Right renal pelvis (tissue), 4 donors: ENCODE measurements around the gene SLC35A2. TPM values are rescaled to one million over a fixed set of nuclear protein-coding genes. Genes with fewer than 3 reads are reported as not detected.

Experiments
- DNase-seq, 4 donors: peaks; one replicate each; pipeline ENCODE4 v3.0.0-alpha.2; 2013; ENCODE audit warnings: low read depth in 4 of 4, low spot score in 3 of 4, missing footprints in 1 of 4
- polyA plus RNA-seq, 4 donors: library from polyadenylated mRNA; unstranded; fragments of 120-200 nt; gene quantifications; one replicate each; pipeline ENCODE4 v1.2.1, GENCODE V29; 2013; ENCODE audit not compliant: insufficient read length in 4 of 4

SLC35A2 gene
- 10 to 100 TPM; 34.2 to 36.6 (median 35.9) TPM for polyA plus RNA-seq

DNA sequence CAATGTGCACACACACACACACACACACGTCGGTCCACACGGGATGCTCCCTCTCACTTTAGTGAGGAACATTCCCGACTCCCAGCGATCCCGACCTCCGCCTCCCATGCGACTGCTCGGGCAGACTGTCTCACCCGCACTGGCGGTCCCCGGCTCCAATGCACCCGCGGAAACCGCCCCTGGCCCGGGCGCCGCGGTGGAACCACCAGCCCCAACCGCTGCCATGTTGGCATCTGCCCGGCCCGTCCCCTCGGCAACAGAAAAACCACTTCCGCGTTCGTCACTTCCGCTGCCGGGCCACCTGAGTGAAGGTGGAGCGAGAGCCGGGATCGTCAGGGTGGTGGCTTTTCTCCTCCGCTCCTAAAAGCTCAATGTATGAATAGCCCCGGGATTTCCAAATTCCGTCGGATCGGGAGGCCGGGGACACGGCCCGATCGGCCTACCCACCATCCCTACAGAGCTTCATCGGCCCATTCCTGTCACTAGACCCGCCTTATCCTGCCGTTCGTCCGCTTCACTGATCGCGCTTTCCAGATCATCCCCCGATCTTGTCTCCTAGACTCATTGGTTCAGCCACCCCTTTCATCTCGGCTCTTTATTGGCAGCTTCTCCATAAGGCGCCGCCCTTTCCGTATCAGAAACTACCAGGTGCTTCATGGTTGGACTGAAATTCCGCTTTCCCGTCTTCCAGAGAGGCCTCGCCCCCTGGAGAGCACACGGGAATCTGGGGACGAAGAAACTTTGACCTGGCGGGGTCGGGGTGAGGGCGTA lies at the start of gene SLC35A2:
SLC35A2 (minus strand) TSS at position 235 of the 771 bp plus-strand sequence; CDS start at position 225, 10 bp downstream.
- DNase-seq: peak in 1 of 4 donors; percentile 52

DNA sequence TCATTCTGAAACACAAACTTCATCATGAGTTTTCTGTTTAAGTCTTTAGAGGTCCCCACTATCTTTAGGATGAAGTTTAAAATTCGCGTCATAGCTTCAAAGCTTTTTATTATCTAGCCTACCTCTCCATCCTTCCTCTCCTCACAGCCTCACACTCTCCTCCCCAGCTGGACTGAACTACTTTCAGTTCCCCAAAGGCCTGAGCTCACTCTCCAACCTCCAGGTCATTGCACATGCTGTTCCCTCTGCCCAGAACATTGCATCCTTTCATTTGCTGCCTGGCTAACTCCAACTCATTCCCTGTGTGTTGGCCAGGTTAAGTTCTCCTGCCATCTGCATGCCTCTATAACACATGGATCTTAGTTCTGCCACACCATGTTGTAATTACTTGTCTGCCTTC lies 48.8 kb upstream of the SLC35A2 start:
- DNase-seq: no peak

DNA sequence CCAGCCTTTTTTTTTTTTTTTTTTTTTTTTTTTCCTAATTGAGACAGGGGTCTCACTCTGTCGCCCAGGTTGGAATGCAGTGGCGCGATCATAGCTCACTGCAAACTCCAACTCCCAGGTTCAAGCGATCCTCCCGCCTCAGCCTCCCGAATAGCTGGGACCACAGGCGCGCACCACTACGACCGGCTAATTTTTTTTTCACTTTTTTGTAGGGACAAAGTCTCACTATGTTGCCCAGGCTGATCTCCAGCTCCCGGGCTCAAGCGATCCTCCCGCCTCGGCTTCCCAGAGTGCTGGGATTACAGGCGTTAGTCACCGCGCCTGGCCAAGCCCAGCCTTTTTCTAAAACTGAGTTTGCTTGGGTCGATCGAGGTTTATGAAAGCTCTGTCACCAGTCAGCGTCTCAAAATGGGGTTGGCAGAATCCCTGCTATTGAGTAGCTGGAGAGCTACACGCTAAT lies 47.2 kb upstream of the SLC35A2 start:
- no peak for DNase-seq

DNA sequence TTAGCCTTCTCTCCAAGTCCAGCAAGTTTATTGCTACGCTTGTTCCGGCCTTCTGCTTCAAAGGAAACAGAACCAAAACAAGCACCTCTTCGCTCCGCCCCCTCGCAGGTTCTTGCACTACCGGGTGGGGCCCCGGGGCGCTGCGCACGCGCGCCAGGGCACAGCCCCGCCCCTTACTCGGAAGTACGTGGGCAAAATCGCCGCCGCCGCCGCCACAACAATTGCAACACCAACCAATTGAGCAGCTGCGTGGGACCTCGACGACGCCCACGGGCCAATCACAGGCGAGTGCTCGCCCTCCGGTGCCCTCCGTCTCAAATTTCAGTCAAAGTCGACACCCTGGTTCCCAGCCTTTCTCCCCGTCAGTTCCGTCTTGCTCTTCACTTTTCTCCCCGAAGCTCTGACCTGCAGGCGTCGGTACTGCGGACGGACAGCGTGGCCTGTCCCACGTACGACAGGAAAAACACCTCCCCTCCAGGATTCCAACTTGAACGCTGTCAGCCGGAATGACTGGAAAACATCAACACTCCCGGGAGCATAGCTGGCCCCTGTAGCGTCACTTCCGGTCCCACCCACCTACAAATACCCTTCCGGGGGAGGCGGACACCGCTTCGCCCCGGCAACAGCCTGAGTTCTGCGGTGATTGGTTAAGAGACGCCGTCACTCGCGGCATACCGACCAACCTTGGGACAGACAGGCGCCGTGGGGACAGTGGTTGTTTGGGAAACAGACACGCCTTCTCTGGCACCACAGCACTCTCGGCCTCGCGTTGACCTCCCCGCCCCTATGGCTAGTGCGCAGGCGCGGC lies 46.6 kb upstream of the SLC35A2 start:
- peak; percentile 89 to 92 (median 91) for DNase-seq

DNA sequence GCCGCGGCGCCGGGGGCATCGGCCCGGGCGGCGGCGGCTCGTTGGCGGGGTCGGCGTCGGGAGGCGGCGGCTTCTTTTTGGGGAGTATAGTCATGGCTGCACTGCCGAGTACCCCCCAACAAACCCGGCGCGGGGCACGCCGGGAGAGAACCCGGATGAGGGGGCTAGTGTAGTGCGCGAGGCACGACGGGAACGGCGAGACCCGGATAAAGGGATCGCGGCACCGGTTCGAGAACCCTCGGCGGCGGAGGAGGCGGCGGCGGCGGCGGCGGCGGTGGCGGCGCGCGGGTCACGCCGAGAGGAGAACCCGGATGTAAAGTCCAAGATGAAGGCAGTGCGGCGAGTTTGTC lies 46.0 kb upstream of the SLC35A2 start, which contains the start of gene OTUD5:
OTUD5 (minus strand) TSS at position 131 of the 350 bp plus-strand sequence; CDS start at position 94, 37 bp downstream.
- peak in 1 of 4 donors; percentile 24 for DNase-seq

DNA sequence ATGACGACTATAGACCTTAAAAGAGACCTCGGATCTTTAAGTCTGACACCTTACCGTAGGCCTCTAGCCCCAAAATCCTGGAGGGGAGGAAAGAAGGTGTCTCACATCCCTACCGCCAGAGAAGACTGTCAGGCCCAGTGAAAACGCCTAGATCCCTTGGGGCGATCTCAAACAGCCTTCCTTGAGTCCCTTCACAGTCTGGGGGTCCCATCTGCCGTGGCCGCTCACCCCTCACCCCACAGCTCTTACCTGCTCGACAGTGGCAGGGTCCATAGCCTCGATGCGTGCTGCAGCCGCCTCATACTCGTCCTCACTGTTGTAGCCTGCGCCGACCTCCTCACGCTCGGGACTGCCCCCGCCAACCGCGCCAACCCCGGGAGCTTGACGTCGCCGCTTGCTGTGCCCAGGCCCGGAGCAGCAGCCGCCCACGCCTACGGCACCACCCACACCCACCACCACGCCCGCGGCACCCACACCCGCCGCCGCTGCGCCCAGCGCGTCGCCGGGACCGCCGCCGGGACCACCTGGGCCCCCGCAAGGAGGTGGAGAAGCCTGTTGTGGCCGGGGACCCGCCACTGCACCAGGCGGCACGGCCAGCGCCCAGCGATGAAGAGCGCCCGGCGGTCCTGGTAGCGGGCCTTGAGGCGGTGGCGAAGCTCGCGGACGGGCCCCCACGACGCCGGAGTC lies 45.4 kb upstream of the SLC35A2 start:
- DNase-seq: no peak

DNA sequence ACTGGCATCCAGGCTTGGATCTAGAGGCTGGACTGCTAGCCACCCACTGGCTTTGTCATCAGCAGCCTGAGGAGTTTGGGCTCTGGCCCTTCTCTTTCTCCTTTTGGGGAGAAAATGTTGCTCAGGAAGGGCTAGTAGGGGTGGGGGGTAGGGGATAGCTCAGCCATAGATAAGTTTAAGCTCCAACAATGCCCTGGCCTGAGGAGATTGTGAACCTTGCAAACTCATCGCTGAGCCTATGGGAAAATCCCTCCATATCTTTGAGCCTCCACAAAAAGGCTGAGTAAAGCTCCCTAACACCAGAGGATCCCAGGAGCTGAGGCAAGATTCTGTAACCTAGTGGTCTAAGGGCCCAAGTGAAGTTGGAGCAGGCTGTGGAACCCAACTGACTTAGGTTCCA lies 37.1 kb upstream of the SLC35A2 start:
- DNase-seq: no peak

DNA sequence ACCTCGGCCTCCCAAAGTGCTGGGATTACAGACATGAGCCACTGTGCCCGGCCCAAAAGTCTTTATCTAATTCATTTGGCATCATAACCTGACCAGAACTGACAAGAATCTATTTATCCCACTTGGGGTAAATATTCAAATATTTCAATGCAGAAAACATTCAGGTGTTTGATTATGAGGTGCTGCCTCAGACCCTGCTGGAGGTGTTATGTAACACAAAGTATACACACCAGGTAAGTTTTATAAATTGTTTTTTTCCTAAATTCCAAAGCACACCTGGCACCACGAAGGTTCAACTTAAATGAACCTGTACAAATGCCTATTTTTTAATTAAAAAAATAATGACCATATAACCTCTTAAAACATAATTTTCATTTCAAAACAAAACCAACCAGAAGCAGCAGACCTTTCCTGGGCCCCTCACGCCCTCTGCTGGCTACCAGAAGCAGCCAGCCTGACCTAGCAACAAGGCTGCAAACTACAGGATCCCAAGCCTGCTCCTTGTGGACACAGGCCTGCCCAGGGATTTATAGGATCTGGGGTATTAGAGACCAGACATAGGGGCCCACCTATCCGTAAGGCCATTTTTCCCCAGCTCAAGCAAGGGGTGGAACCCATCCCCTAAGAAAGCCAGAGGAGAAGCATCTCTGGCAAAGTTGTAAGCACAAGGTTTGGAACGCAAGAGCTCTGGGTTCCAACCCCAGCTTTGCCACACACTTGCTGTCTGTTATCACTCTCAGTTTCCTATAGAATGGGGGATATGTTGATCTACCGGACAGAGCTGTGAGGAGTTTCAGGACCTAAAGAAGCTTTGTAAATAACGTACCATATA lies 34.3 kb upstream of the SLC35A2 start:
- peak in 1 of 4 donors; percentile 5 for DNase-seq

DNA sequence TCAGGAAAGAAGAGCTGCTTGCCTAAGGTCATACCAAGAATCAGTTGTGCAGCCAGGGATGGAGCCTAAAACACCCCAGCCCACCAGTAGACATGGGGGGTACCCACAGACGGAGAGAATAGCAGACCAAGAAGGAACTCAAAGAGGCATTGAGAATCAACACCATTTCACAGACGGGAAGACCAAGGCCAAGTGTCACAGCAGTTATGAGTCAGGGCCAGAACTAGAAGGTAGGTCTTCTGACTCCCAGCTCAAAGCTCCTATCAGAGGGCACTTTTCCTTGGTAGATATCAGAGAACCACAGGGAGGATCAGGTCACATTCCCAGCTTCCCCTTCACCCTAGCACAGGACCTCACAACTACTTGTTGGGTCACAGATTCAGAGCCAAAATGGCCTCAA lies 31.4 kb upstream of the SLC35A2 start:
- DNase-seq: no peak

DNA sequence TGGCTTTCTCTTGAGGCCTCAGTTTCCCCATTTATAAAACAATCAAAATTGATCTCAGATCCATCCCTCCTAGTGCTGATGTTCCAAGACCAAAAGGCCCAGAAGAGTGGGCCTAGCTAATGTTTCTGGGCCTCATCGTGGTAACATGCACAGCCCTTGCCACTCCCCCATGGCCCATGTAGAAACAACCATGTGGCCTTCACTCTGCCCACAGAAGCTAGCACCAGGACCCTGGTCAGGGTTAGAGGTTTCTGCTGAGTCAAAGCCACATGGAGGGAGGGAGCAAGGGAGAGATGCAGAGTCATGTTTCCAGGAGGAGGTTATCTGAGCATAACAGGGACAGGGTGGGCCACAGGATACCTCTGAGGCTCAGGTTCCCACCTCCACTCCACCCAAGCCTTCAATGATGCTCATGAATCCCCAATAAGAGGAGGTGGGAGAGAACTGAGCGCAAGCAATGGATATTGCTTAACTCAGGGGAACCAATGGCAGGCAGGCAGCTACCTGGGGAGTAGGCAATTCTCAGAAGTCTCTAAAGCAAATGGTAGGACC lies 29.0 kb upstream of the SLC35A2 start:
- no peak for DNase-seq

DNA sequence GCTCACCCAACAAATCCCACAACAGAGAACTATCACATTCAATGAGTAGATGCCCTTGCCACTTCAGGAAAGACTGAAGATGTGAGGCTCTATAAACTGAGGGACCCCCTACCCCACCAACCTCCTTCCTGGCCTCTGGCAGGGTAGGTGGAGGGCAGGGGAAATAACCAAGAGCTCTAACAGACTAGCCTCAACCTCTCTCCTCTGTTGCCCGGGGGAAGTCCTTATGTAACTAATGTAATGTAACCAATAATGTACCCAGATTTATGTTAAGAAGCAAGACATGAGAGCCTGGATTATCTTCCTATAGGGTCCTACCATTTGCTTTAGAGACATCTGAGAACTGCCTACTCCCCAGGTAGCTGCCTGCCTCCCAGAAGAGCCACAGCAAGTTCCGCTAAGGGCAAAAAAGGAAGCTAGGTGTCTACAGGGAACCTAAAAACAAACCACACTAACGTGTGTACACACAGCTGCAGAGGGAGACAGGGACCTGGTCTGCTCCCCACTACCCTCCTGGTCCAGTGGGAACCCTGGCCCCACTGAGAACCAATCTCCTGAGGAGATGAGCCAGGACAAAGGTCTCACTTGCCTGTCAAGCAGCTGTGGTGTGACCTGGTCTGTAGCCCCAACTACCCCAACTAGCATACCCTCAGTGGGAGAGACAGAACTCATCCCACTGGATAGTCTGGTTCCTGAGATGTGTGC lies 28.2 kb upstream of the SLC35A2 start:
- no peak for DNase-seq

DNA sequence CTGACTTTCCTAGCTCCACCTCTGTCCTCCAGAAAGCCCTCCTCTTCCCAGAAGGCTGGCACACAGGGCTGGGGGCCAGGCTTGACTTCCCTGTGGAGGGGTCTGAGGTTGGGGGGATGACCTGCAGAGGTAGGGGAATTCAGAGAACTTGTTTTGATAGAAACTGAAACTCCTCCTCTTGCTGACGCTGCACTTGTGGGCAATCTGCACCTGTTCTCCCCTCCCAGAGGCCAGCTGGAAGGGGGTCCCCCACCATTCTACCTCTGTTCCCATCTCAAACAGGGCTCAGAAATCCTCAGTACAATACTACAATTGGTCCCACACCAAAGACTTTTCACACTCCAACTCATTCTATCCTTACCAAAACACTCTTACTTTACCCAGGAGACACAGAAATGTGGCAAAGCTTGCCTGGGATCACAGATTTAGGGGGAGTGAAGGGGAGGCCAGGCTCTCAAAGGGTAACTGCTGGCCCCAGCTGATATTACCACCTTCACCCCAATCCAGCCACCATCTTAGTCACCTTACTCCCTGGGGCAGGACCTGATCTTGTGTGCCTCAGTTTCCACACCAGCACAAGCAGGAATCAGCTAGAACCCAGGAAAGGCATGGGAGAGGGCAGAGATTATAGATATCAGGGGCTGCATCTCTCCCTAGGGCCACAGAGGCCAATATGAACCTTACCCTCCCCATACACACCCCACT lies 27.4 kb upstream of the SLC35A2 start:
- DNase-seq: no peak

DNA sequence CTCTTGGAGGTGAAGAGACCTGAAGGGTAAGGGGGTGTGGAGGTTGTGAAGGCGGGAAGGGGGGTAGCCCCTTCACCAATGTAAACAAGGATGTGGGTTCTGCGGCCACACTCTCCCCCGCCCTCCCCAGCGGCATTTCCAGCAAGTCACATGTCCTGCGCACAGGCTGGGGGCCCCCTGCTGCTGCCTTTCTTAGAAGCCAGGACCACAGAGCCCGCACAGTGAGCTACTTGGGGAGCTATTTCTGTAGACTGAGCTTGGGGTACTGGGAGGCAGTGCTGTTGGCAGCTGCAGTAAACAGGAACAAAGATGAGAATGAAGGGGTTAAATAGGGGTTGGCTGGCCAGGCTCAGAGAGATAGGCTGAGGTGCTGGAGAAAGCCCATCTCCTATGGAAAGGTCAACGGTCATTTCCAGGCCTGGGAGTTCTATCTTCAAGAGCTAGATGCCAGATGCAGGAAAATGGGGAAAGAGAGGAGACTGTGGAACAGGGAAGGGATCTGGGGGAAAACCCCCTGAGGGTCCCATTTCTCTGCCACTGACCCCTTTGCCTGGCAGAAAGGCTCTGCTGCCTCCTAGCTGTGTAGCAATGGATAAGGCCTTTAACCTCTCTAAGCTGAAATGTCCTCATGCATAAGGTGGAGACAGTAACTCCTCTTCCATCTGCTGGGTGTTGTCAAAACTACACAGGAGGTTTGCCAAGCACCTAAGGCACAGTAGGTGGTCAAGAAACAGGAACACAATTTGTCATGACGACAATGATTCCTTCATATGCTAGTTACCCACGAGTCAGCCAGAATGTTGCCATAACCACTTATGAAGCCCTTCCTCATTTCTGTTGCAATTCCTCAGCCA lies 25.8 kb upstream of the SLC35A2 start:
- no peak for DNase-seq

DNA sequence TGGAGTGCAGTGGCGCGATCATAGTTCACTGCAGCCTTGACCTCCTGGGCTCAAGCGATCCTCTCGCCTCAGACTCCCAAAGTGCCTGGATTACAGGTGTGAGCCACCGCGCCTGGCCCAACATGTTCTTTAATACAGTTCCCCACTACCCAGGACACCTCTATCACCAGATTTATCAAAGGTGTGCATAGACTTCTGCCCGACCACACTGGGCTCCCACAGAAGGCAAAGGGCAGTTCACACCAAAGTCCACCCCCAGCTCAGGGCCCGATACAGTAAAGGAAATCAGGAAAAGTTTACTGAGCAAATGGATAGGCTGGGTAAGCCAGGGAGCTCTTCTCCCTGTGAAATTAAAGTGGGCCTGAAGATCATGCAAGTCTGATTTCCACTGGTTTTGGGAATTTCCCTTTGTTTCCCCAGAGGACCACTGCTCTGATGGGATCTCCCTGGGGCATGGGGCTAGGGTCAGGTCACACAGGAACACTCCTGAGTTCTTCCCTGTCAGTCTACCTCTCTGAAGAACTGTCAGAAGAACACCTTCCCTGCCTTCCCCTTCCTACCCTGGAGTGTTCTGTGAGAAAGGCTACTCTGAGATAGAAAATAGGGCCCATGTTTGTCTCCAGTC lies 25.1 kb upstream of the SLC35A2 start:
- DNase-seq: no peak

DNA sequence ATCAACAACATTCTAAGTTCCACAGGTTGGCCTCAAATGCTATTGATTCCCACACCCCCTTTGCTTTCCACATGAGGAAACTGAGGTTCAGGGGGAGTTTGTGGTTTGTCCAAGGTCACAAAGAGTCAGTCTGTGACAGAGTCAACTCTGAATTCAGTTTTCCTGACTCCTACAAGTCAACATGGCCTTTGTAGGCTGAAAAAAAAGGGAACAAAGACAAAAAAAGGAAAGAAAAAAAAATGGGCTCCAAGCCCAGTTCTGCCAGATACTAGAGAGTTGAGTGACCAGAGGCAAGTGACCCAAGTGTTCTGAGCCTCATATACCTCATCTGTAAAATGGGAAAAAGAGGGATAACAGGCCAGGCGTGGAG lies 23.8 kb upstream of the SLC35A2 start:
- DNase-seq: no peak

DNA sequence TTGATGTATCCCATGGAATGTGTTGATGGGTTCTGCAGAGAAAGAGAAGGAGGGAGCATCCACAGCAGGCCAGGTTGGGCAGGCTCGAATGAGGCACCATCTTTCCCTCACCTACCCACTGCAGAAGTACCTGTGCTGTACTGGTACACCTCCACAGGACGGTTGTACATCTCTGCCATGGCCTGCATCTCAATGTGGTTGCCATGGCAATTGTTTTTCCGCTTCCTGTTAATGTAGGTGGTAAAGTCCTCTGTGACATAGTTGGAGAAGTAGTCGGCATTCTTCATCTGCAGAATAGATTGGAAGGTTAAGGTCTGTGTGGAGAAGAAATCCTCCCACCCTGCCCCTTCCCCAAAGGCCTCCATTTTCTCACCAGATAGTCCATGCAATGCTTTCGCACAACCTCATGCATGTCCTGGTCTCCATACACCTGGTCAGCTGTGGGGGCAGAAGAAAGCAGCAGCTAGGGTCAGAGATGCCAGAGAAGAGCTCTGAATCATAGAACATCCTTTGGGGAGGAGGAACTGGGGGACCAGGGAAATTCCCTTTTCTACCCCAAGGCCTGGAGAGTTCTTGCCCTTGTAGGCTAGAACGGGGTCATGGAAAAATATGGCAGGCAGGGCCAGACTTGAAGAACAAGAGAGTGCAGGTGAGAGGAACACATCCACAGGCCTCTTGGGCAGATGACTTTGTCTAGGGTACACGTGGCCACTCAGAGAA lies 23.3 kb upstream of the SLC35A2 start:
- no peak for DNase-seq

DNA sequence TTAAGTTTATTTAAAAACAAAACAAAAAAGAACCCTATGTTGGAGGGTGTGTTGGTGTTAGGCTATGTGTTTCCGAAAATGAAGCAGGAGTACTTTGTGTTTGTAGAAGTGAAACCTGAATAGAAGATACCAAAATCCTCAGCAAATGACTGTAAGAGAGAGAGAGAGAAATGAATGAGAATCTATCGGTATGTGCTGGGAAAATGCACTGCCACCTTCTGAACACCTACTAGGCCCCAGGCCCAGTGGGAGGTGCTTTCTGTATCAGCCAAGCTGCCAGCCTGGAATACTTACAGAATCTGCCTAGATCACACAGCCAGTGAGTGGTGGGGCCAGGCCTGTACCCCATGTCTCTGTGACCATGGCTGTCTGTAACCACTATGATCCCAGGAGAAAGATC lies 22.3 kb upstream of the SLC35A2 start:
- no peak for DNase-seq
